Measurements from ENCODE around the gene PTPRD.

Gene PTPRD

GRCh38 chr9:9612755-9613154 lies 1000.0 kb downstream of the PTPRD start:
- DNase-seq (ENCODE audit: low read depth, low spot score) = no peak

GRCh38 chr9:9612270-9612669 lies 1000.5 kb downstream of the PTPRD start:
- DNase-seq (ENCODE audit: low read depth, low spot score) = no peak

- no peak for DNase-seq (ENCODE audit: low read depth, low spot score)
These were observed 1007.1 kb downstream of the PTPRD start for GRCh38 chr9:9605681-9606080.

GRCh38 chr9:9603345-9603744 lies 1009.5 kb downstream of the PTPRD start:
- no peak for DNase-seq (ENCODE audit: low read depth, low spot score)

GRCh38 chr9:9598723-9599122 lies 1014.1 kb downstream of the PTPRD start:
- DNase-seq (ENCODE audit: low read depth, low spot score) = no peak

- DNase-seq (ENCODE audit: low read depth, low spot score) = no peak
These were observed 1020.7 kb downstream of the PTPRD start for GRCh38 chr9:9592104-9592503.

- no peak for DNase-seq (ENCODE audit: low read depth, low spot score)
These were observed 1026.9 kb downstream of the PTPRD start for GRCh38 chr9:9585920-9586319.

- DNase-seq (ENCODE audit: low read depth, low spot score) = no peak
These were observed 1038.7 kb downstream of the PTPRD start for GRCh38 chr9:9574080-9574479.

- DNase-seq (ENCODE audit: low read depth, low spot score) = no peak
These were observed 1047.1 kb downstream of the PTPRD start for GRCh38 chr9:9565700-9566099.

- DNase-seq (ENCODE audit: low read depth, low spot score) = no peak
These were observed 1049.0 kb downstream of the PTPRD start for GRCh38 chr9:9563817-9564216.

GRCh38 chr9:9560382-9561035 lies 1052.3 kb downstream of the PTPRD start:
- DNase-seq (ENCODE audit: low read depth, low spot score) = no peak

GRCh38 chr9:9558907-9559306 lies 1053.9 kb downstream of the PTPRD start:
- no peak for DNase-seq (ENCODE audit: low read depth, low spot score)

GRCh38 chr9:9557804-9558334 lies 1054.9 kb downstream of the PTPRD start:
- DNase-seq (ENCODE audit: low read depth, low spot score) = no peak

- no peak for DNase-seq (ENCODE audit: low read depth, low spot score)
These were observed 1055.7 kb downstream of the PTPRD start for GRCh38 chr9:9556865-9557803.

GRCh38 chr9:9552665-9553064 lies 1060.1 kb downstream of the PTPRD start:
- DNase-seq (ENCODE audit: low read depth, low spot score) = no peak

GRCh38 chr9:9538766-9539165 lies 1074.0 kb downstream of the PTPRD start:
- DNase-seq (ENCODE audit: low read depth, low spot score) = no peak

GRCh38 chr9:9538356-9538755 lies 1074.4 kb downstream of the PTPRD start:
- no peak for DNase-seq (ENCODE audit: low read depth, low spot score)

- DNase-seq (ENCODE audit: low read depth, low spot score) = no peak
These were observed 1076.3 kb downstream of the PTPRD start for GRCh38 chr9:9536523-9536922.

GRCh38 chr9:9523476-9524139 lies 1089.2 kb downstream of the PTPRD start:
- DNase-seq (ENCODE audit: low read depth, low spot score) = no peak

- no peak for DNase-seq (ENCODE audit: low read depth, low spot score)
These were observed 1090.4 kb downstream of the PTPRD start for GRCh38 chr9:9522406-9522805.

GRCh38 chr9:9521033-9521779 lies 1091.6 kb downstream of the PTPRD start:
- no peak for DNase-seq (ENCODE audit: low read depth, low spot score)

All from activated CD4-positive, CD25-positive, alpha-beta regulatory T cell treated with anti-CD3 and anti-CD28 coated beads, Interleukin-2, amount 50 U/mL, for 16 hours (primary cell).